Left forelimb (tissue), 1 donor: ENCODE results near the gene DFFA.
"Not testable (repeated sequence)": the region's sequence is repeated elsewhere in the genome, so short reads cannot be mapped to it uniquely, and the experiment has no call there.

Experiments used
- DNase-seq: peaks from one replicate; pipeline ENCODE4 v3.0.0-alpha.2; 2018; ENCODE audit warnings: low spot score

Gene DFFA

GRCh38 chr1:10428984-10429383, 43.3 kb downstream of the DFFA start:
- no peak for DNase-seq

GRCh38 chr1:10426535-10426848, 45.8 kb downstream of the DFFA start:
- DNase-seq = not testable (repeated sequence)

GRCh38 chr1:10425826-10426534, 46.3 kb downstream of the DFFA start:
- DNase-seq = not testable (repeated sequence)

- no peak for DNase-seq
Measured at GRCh38 chr1:10424651-10425050, 47.7 kb downstream of the DFFA start.

GRCh38 chr1:10424034-10424433, 48.3 kb downstream of the DFFA start:
- peak; percentile 69 for DNase-seq

- no peak for DNase-seq
Measured at GRCh38 chr1:10421637-10422036, 50.7 kb downstream of the DFFA start.

- no peak for DNase-seq
Measured at GRCh38 chr1:10419351-10419750, 53.0 kb downstream of the DFFA start.

- DNase-seq = not testable (repeated sequence)
Measured at GRCh38 chr1:10418741-10419140, 53.6 kb downstream of the DFFA start.

- DNase-seq = not testable (repeated sequence)
Measured at GRCh38 chr1:10415967-10416366, 56.4 kb downstream of the DFFA start.

- DNase-seq = no peak
Measured at GRCh38 chr1:10415211-10415930, 57.0 kb downstream of the DFFA start.

GRCh38 chr1:10407201-10407600, 65.1 kb downstream of the DFFA start:
- no peak for DNase-seq
